Measurements from ENCODE around the gene ADAMTS2.

The ADAMTS2 gene

DNA sequence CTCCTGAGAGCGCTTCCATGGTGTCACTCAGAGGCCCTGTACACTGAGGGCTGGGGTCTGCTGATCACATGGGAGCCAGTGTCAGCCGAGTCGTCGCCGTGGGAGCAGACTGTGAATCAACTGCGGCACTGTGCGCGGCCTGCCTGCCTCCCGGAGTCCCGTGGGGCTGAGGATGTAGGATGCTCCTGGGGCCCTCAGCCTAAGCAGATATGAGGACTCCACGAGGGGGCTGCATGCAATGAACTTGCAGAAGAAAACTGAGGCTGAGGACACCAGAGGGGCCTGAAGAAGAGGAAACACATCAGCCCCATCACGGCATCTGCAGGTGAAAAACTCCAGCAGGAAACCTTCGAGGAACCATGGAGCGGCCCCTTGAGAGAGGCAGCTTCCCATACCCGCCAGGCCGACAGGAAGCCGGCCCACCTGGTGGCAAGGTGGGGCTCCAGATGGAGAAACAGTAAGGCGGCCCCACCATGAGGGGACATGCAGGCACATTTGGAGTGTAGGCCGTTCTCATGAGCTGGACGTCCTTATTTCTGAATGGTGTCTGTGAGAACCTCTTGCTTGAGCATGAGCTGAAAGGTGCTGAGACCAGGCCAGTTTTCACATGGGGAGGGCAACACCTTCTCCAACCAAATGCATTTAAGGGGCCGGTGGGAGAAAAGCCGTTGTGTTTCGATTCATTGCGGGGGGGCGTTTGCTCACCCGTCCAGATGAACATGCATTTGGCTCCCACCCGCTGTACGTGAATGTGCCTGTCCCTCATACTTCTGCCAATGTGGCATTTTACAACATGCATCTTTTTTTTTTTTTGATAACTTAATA, 35.2 kb upstream of the ADAMTS2 start:
- no peak overlapping the region for H3K4me3 ChIP-seq (ENCODE audit: low read depth, low read length)
- TF ChIP-seq, protein P1, sequence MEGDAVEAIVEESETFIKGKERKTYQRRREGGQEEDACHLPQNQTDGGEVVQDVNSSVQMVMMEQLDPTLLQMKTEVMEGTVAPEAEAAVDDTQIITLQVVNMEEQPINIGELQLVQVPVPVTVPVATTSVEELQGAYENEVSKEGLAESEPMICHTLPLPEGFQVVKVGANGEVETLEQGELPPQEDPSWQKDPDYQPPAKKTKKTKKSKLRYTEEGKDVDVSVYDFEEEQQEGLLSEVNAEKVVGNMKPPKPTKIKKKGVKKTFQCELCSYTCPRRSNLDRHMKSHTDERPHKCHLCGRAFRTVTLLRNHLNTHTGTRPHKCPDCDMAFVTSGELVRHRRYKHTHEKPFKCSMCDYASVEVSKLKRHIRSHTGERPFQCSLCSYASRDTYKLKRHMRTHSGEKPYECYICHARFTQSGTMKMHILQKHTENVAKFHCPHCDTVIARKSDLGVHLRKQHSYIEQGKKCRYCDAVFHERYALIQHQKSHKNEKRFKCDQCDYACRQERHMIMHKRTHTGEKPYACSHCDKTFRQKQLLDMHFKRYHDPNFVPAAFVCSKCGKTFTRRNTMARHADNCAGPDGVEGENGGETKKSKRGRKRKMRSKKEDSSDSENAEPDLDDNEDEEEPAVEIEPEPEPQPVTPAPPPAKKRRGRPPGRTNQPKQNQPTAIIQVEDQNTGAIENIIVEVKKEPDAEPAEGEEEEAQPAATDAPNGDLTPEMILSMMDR (IDR thresholded peaks at IDR 0.05; ENCODE audit: borderline replicate concordance, insufficient read depth, low read depth, low read length), result no peak

GRCh38 chr5:179379321-179379890, 34.1 kb upstream of the ADAMTS2 start:
- TF ChIP-seq, protein P1 (IDR thresholded peaks at IDR 0.05; ENCODE audit: borderline replicate concordance, insufficient read depth, low read depth, low read length), result no peak

GRCh38 chr5:179378441-179379271, 33.4 kb upstream of the ADAMTS2 start:
- H3K4me3 ChIP-seq (ENCODE audit: low read depth, low read length), result no peak overlapping the region
- TF ChIP-seq, protein P1 (IDR thresholded peaks at IDR 0.05; ENCODE audit: borderline replicate concordance, insufficient read depth, low read depth, low read length), result no peak

More at GRCh38 chr5:179379321-179379890, 34.1 kb upstream of the ADAMTS2 start:
- H3K4me3 ChIP-seq (ENCODE audit: low read depth, low read length), result no peak overlapping the region

GRCh38 chr5:179378116-179378440, 32.8 kb upstream of the ADAMTS2 start:
- TF ChIP-seq, protein P1 (IDR thresholded peaks at IDR 0.05; ENCODE audit: borderline replicate concordance, insufficient read depth, low read depth, low read length), result no peak
- H3K4me3 ChIP-seq (ENCODE audit: low read depth, low read length), result no peak overlapping the region

GRCh38 chr5:179377421-179378115, 32.3 kb upstream of the ADAMTS2 start:
- no peak overlapping the region for H3K4me3 ChIP-seq (ENCODE audit: low read depth, low read length)
- TF ChIP-seq, protein P1 (IDR thresholded peaks at IDR 0.05; ENCODE audit: borderline replicate concordance, insufficient read depth, low read depth, low read length), result no peak

DNA sequence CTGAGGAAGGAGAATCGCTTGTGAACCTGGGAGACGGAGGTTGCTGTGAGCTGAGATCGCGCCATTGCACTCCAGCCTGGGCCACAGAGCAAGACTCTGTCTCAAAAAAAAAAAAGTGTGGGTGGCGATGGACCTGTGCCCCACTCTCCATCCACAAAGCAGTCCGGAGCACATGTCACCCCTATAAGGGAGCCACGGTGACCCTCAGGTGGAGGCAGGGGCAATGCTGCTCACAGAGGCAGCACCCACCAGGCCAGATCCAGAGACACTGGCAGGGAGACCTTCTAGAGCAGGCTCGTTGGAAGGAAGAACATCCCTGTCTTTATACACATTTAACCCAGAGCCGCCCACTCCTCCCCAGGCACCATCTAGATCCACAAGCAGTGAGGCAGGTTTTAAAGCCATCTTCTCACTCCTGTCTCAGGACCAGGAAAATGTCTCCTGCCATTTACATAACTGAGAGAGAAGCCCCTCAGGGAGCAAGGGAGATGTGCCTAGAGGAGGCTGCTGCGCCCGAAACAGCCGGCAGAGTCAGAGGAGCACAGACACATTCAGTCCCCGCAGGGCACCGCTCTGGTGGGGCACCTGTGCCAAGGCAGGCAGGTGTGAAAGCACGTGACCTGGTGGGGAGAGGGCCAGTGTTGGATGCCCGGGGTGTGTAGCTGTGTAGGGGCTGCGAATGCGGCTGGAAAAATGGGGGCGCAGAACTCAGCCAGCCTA, 31.6 kb upstream of the ADAMTS2 start:
- TF ChIP-seq, protein P1 (IDR thresholded peaks at IDR 0.05; ENCODE audit: borderline replicate concordance, insufficient read depth, low read depth, low read length), result no peak

More for the DNA sequence above, 31.6 kb upstream of the ADAMTS2 start:
- no peak overlapping the region for H3K4me3 ChIP-seq (ENCODE audit: low read depth, low read length)
